CD14-positive monocyte (primary cell): Measurements from ENCODE around the gene XKR7. TPM values are rescaled to one million over a fixed set of nuclear protein-coding genes. Genes with fewer than 3 reads are reported as not detected.

Experiments
- DNase-seq, 3 donors: peaks; one replicate each; pipeline ENCODE4 v3.0.0-alpha.2; 2011 to 2022
- H2AFZ ChIP-seq: 2 replicates; pipeline ENCODE4 v1.6.0; 2012; ENCODE audit warnings: mild to moderate bottlenecking, low read depth, low read length, inconsistent platforms; ENCODE audit not compliant: insufficient read depth, poor library complexity, severe bottlenecking
- H3K27ac ChIP-seq, 2 donors: 1 replicate in 1 of 2; 2 replicates in 1 of 2; pipeline ENCODE4 v1.5.1; 2012 to 2013; ENCODE audit warnings: low read length in 2 of 2, control low read depth in 1 of 2, inconsistent platforms in 1 of 2, low read depth in 1 of 2, mild to moderate bottlenecking in 1 of 2
- H3K27me3 ChIP-seq, 2 donors: one replicate each; pipeline versions ENCODE4 v1.6.0 to v1.6.1; 2011 to 2013; ENCODE audit warnings: low read length in 2 of 2; ENCODE audit not compliant: control insufficient read depth in 2 of 2, insufficient read depth in 2 of 2
- H3K36me3 ChIP-seq, 2 donors: replicated peaks in 1 of 2; 1 replicate in 1 of 2; 2 replicates in 1 of 2; pipeline versions ENCODE4 v1.5.1 to v1.6.1; 2012 to 2013; ENCODE audit warnings: low read length in 2 of 2, control low read depth in 1 of 2, inconsistent platforms in 1 of 2, mild to moderate bottlenecking in 1 of 2; ENCODE audit not compliant: insufficient read depth in 2 of 2, control insufficient read depth in 1 of 2
- H3K4me1 ChIP-seq, 2 donors: 1 replicate in 1 of 2; 2 replicates in 1 of 2; pipeline versions ENCODE4 v1.5.1 to v1.6.1; 2012 to 2013; ENCODE audit warnings: low read length in 2 of 2, control low read depth in 1 of 2, inconsistent platforms in 1 of 2, mild to moderate bottlenecking in 1 of 2, moderate library complexity in 1 of 2; ENCODE audit not compliant: insufficient read depth in 2 of 2, control insufficient read depth in 1 of 2
- H3K4me2 ChIP-seq: replicated peaks from 2 replicates; pipeline ENCODE3; 2012; ENCODE audit warnings: low read length, moderate library complexity, mild to moderate bottlenecking; ENCODE audit not compliant: poor library complexity, severe bottlenecking; ENCODE audit errors: extremely low read depth
- H3K4me3 ChIP-seq, 3 experiments: fragments of 200-600 bp in 1 of 3; sonication (generic) in 1 of 3; replicated peaks in 1 of 3; 1 replicate in 2 of 3; 2 replicates in 1 of 3; pipeline ENCODE4 v1.5.1; 2011 to 2013; ENCODE audit warnings: low read length in 3 of 3, mild to moderate bottlenecking in 3 of 3, control low read depth in 2 of 3, low read depth in 2 of 3, inconsistent platforms in 1 of 3, moderate library complexity in 1 of 3
- H3K79me2 ChIP-seq: 2 replicates; pipeline ENCODE4 v1.6.0; 2012; ENCODE audit warnings: mild to moderate bottlenecking, control low read depth, inconsistent platforms, low read length, moderate library complexity; ENCODE audit not compliant: insufficient read depth
- H3K9ac ChIP-seq: 2 replicates; pipeline ENCODE4 v1.6.0; 2017; ENCODE audit warnings: low read length, mild to moderate bottlenecking; ENCODE audit not compliant: insufficient read depth, poor library complexity, severe bottlenecking
- H3K9me3 ChIP-seq, 2 donors: replicated peaks in 1 of 2; 1 replicate in 1 of 2; 2 replicates in 1 of 2; pipeline versions ENCODE4 v1.5.1 to v1.6.1; 2012 to 2013; ENCODE audit warnings: low read length in 2 of 2, control low read depth in 1 of 2; ENCODE audit not compliant: control insufficient read depth in 1 of 2, insufficient read depth in 1 of 2
- H4K20me1 ChIP-seq: 2 replicates; pipeline ENCODE4 v1.6.0; 2012; ENCODE audit warnings: mild to moderate bottlenecking, low read length, control low read depth, moderate library complexity; ENCODE audit not compliant: insufficient read depth
- H3K27ac Mint-ChIP-seq, 7 donors: one replicate each; pipeline ENCODE4 v1.8.0; 2020; ENCODE audit warnings: mild to moderate bottlenecking in 7 of 7, mixed read lengths in 7 of 7, moderate library complexity in 6 of 7, inconsistent platforms in 2 of 7
- H3K27me3 Mint-ChIP-seq, 3 donors: one replicate each; pipeline ENCODE4 v1.8.0; 2021 to 2022; ENCODE audit warnings: low read depth in 3 of 3, mild to moderate bottlenecking in 3 of 3, mixed read lengths in 3 of 3, moderate library complexity in 3 of 3, inconsistent platforms in 1 of 3
- H3K36me3 Mint-ChIP-seq, 2 donors: one replicate each; pipeline ENCODE4 v1.8.0; 2020; ENCODE audit warnings: mixed read lengths in 2 of 2, inconsistent platforms in 1 of 2, mild to moderate bottlenecking in 1 of 2
- H3K4me1 Mint-ChIP-seq: one replicate; pipeline ENCODE4 v1.8.0; 2020; ENCODE audit warnings: mild to moderate bottlenecking, mixed read lengths
- H3K4me3 Mint-ChIP-seq, 2 donors: one replicate each; pipeline ENCODE4 v1.8.0; 2020; ENCODE audit warnings: mild to moderate bottlenecking in 2 of 2, mixed read lengths in 2 of 2, moderate library complexity in 1 of 2
- H3K9me3 Mint-ChIP-seq, 7 donors: one replicate each; pipeline ENCODE4 v1.8.0; 2020 to 2022; ENCODE audit warnings: mixed read lengths in 7 of 7, mild to moderate bottlenecking in 6 of 7, moderate library complexity in 6 of 7, inconsistent platforms in 2 of 7
- CTCF ChIP-seq: fragments of 200-600 bp; IDR thresholded peaks from one replicate; pipeline ENCODE4 v1.8.0; 2022; ENCODE audit warnings: antibody characterized with exemption, mild to moderate bottlenecking
- WGBS: methylation state at CpG from one replicate; pipeline ENCODE4 v1.1.5; 2013; ENCODE audit warnings: missing lambda C conversion rate; ENCODE audit not compliant: insufficient coverage; 5-methylcytosine and 5-hydroxymethylcytosine counted together
- intact Hi-C, 2 donors: fragments of 100-400 bp; cut with micrococcal nuclease; formaldehyde crosslinking; loops; one replicate each; pipeline versions ENCODE4 v1.15.0 to v1.15.1; 2023
- polyA plus RNA-seq, 3 donors: library from polyadenylated mRNA; depleted of rRNA in 1 of 3; unstranded in 2 of 3; stranded (reverse) in 1 of 3; fragments of 300-500 nt in 2 of 3; fragments of >200 nt in 1 of 3; fragmentation: Illumina TruSeq in 2 of 3; gene quantifications; 1 replicate in 2 of 3; 2 replicates in 1 of 3; pipeline ENCODE4 v1.2.3, GENCODE V29; 2012 to 2021

The XKR7 gene
- polyA plus RNA-seq, 3 donors = 0.02 to 0.43 TPM; not detected in 1

GRCh38 chr20:31934491-31934890 is 33.5 kb upstream of the XKR7 start:
- H3K79me2 ChIP-seq = no peaks in the 10 kb centered on the region
- H3K36me3 ChIP-seq = no peaks in the 10 kb centered on the region
- H2AFZ ChIP-seq = no peak overlapping the region
- no peak for TF ChIP-seq CTCF
- H3K4me3 ChIP-seq = no peak overlapping the region
- Mint-ChIP-seq H3K4me3 (no peak overlapping the region), H3K4me1 (peaks cover 2% of the 10 kb centered on the region), H3K9me3 (no peaks in the 10 kb centered on the region), H3K27me3 (peaks cover 0 to 2% (median 1%) of the 10 kb centered on the region in 3 donors), H3K27ac (no peak overlapping the region), H3K36me3 (no peaks in the 10 kb centered on the region)
- no peaks in the 10 kb centered on the region for H3K27me3 ChIP-seq
- H3K4me2 ChIP-seq = no peak overlapping the region
- intact Hi-C loops = no loop called here
- H3K27ac ChIP-seq = no peak overlapping the region
- no peak for DNase-seq
- 98% methylated on average over 14 of the region's 14 CpGs for WGBS
- no peak overlapping the region for H3K9ac ChIP-seq
- no peaks in the 10 kb centered on the region for H3K9me3 ChIP-seq
- H4K20me1 ChIP-seq = no peaks in the 10 kb centered on the region
- H3K4me1 ChIP-seq = no peaks in the 10 kb centered on the region

GRCh38 chr20:31934968-31935764 is 32.8 kb upstream of the XKR7 start:
- Mint-ChIP-seq H3K4me1 (peaks cover 2% of the 10 kb centered on the region), H3K9me3 (no peaks in the 10 kb centered on the region), H3K36me3 (no peaks in the 10 kb centered on the region), H3K27me3 (peaks cover 0 to 2% (median 1%) of the 10 kb centered on the region in 3 donors), H3K4me3 (no peak overlapping the region), H3K27ac (no peak overlapping the region)
- intact Hi-C loops = no loop called here
- H4K20me1 ChIP-seq = no peaks in the 10 kb centered on the region
- H3K27ac ChIP-seq = no peak overlapping the region
- no peaks in the 10 kb centered on the region for H3K36me3 ChIP-seq
- no peak overlapping the region for H3K4me2 ChIP-seq
- H3K9ac ChIP-seq = no peak overlapping the region
- H3K27me3 ChIP-seq = no peaks in the 10 kb centered on the region
- no peak for TF ChIP-seq CTCF
- no peaks in the 10 kb centered on the region for H3K9me3 ChIP-seq
- no peaks in the 10 kb centered on the region for H3K4me1 ChIP-seq
- 87% methylated on average over 5 of the region's 8 CpGs for WGBS
- H2AFZ ChIP-seq = no peak overlapping the region
- no peaks in the 10 kb centered on the region for H3K79me2 ChIP-seq
- no peak overlapping the region for H3K4me3 ChIP-seq
- DNase-seq = no peak
